IMR-90 (cell line): Measurements from ENCODE around the gene HYI. TPM values are rescaled to one million over a fixed set of nuclear protein-coding genes. Genes with fewer than 3 reads are reported as not detected.

ENCODE experiments used
- ATAC-seq: fragments of 200-7000 bp; cut with Tn5 transposase; 2 replicates; pipeline ENCODE4 v1.9.1; 2020; ENCODE audit warnings: low read depth, mild to moderate bottlenecking, moderate library complexity
- BruUV-seq: library from RNA; stranded (reverse); fragments of 400-500 nt; replicated peaks from 2 replicates; lab custom pipeline; 2021; lab: Mats Ljungman, UMichigan
- CTCF ChIA-PET: fragments of 300-600 bp; formaldehyde crosslinking; extraction: SDS; loops from one replicate; lab custom pipeline; 2021; ENCODE audit warnings: antibody characterized with exemption; lab: Yijun Ruan, JAX
- POLR2A ChIA-PET: fragments of 300-600 bp; sonication (Branson Sonifier 250); formaldehyde crosslinking; loops from one replicate; lab custom pipeline; 2022; ENCODE audit warnings: antibody characterized with exemption; ENCODE audit not compliant: unreplicated experiment; lab: Charles Lee
- DNase-seq: peaks from one replicate; pipeline ENCODE4 v3.0.0; 2013
- H2AFZ ChIP-seq: replicated peaks from 2 replicates; pipeline ENCODE3; 2013; ENCODE audit warnings: low read length, mild to moderate bottlenecking; ENCODE audit not compliant: poor library complexity
- H2AK5ac ChIP-seq: 2 replicates; pipeline ENCODE4 v1.6.1; 2013; ENCODE audit warnings: low read depth, low read length, inconsistent platforms
- H2AK9ac ChIP-seq: replicated peaks from 2 replicates; pipeline ENCODE3; 2013; ENCODE audit warnings: mild to moderate bottlenecking, low read depth, low read length, moderate library complexity; ENCODE audit not compliant: poor library complexity
- H2BK120ac ChIP-seq: 2 replicates; pipeline ENCODE4 v1.6.1; 2013; ENCODE audit warnings: low read depth, low read length, inconsistent platforms
- H2BK15ac ChIP-seq: 3 replicates; pipeline ENCODE4 v1.6.1; 2013; ENCODE audit warnings: low read depth, low read length, inconsistent platforms
- H2BK20ac ChIP-seq: 2 replicates; pipeline ENCODE4 v1.6.1; 2013; ENCODE audit warnings: low read depth, mild to moderate bottlenecking, inconsistent platforms, low read length, moderate library complexity
- H2BK5ac ChIP-seq: 2 replicates; pipeline ENCODE4 v1.6.1; 2013; ENCODE audit warnings: mild to moderate bottlenecking, low read depth, low read length, inconsistent platforms; ENCODE audit not compliant: poor library complexity, severe bottlenecking
- H3K14ac ChIP-seq: replicated peaks from 2 replicates; pipeline ENCODE4 v1.6.1; 2013; ENCODE audit warnings: low read depth, low read length, inconsistent platforms
- H3K18ac ChIP-seq: 2 replicates; pipeline ENCODE4 v1.6.1; 2013; ENCODE audit warnings: low read depth, low read length, control low read depth
- H3K23ac ChIP-seq: 2 replicates; pipeline ENCODE4 v1.6.1; 2013; ENCODE audit warnings: low read depth, low read length, inconsistent platforms
- H3K27ac ChIP-seq: 2 replicates; pipeline ENCODE4 v1.5.1; 2013; ENCODE audit warnings: mild to moderate bottlenecking, control low read depth, low read length; ENCODE audit not compliant: insufficient read depth
- H3K27me3 ChIP-seq: 2 replicates; pipeline ENCODE4 v1.6.1; 2013; ENCODE audit warnings: low read length; ENCODE audit not compliant: control insufficient read depth, insufficient read depth
- H3K36me3 ChIP-seq: 2 replicates; pipeline ENCODE4 v1.6.1; 2013; ENCODE audit warnings: low read length, mixed read lengths; ENCODE audit not compliant: control insufficient read depth, insufficient read depth
- H3K4ac ChIP-seq: 2 replicates; pipeline ENCODE4 v1.6.1; 2013; ENCODE audit warnings: low read depth, low read length, inconsistent platforms
- H3K4me1 ChIP-seq: 2 replicates; pipeline ENCODE4 v1.6.1; 2013; ENCODE audit warnings: low read length, mixed read lengths; ENCODE audit not compliant: control insufficient read depth, insufficient read depth
- H3K4me2 ChIP-seq: 2 replicates; pipeline ENCODE4 v1.6.1; 2013; ENCODE audit warnings: low read depth, mild to moderate bottlenecking, control low read depth, low read length, moderate library complexity
- H3K4me3 ChIP-seq: 2 replicates; pipeline ENCODE4 v1.5.1; 2013; ENCODE audit warnings: low read depth, mild to moderate bottlenecking, control low read depth, low read length, moderate library complexity; ENCODE audit not compliant: insufficient read depth
- H3K56ac ChIP-seq: 2 replicates; pipeline ENCODE4 v1.6.1; 2013; ENCODE audit warnings: low read length, inconsistent platforms; ENCODE audit not compliant: insufficient read depth; ENCODE audit errors: extremely low read depth
- H3K79me1 ChIP-seq, 2 experiments: 2 replicates each; pipeline ENCODE4 v1.6.1; 2013; ENCODE audit warnings: low read length in 2 of 2, inconsistent platforms in 1 of 2, low read depth in 1 of 2
- H3K9ac ChIP-seq: 2 replicates; pipeline ENCODE4 v1.6.1; 2013; ENCODE audit warnings: low read depth, low read length, control low read depth
- H3K9me1 ChIP-seq: 2 replicates; pipeline ENCODE4 v1.6.1; 2013; ENCODE audit warnings: low read length, inconsistent platforms; ENCODE audit not compliant: insufficient read depth
- H3K9me3 ChIP-seq: 2 replicates; pipeline ENCODE4 v1.6.1; 2013; ENCODE audit warnings: low read length; ENCODE audit not compliant: control insufficient read depth, insufficient read depth
- H4K20me1 ChIP-seq: 2 replicates; pipeline ENCODE4 v1.6.1; 2013; ENCODE audit warnings: low read length, inconsistent platforms; ENCODE audit not compliant: insufficient read depth
- H4K5ac ChIP-seq: 2 replicates; pipeline ENCODE4 v1.6.1; 2013; ENCODE audit warnings: mild to moderate bottlenecking, low read depth, low read length, control low read depth
- H4K8ac ChIP-seq, 2 experiments: 2 replicates each; pipeline ENCODE4 v1.6.1; 2013; ENCODE audit warnings: low read depth in 2 of 2, low read length in 2 of 2, control low read depth in 1 of 2, inconsistent platforms in 1 of 2
- H4K91ac ChIP-seq: 2 replicates; pipeline ENCODE4 v1.6.1; 2013; ENCODE audit warnings: low read depth, low read length, inconsistent platforms; ENCODE audit not compliant: insufficient read depth
- BHLHE40 ChIP-seq: fragments of 150-350 bp; IDR thresholded peaks from 2 replicates; pipeline ENCODE4 v1.6.1; 2016; ENCODE audit warnings: mild to moderate bottlenecking, low read depth, low read length
- CHD1 ChIP-seq: IDR thresholded peaks from 2 replicates; pipeline ENCODE4 v1.6.1; 2012; ENCODE audit warnings: low read depth, low read length, improper control_type of control experiment
- RFX5 ChIP-seq: IDR thresholded peaks from 2 replicates; pipeline ENCODE4 v1.8.0; 2012; ENCODE audit warnings: low read depth, mild to moderate bottlenecking, low read length, moderate library complexity
- WGBS, 2 experiments: methylation state at CpG; one replicate each; pipeline versions ENCODE4 v1.1.5 to v1.1.7; 2013; ENCODE audit warnings: missing lambda C conversion rate in 2 of 2; ENCODE audit not compliant: insufficient read length in 1 of 2; ENCODE audit errors: extremely low coverage in 2 of 2; 5-methylcytosine and 5-hydroxymethylcytosine counted together
- dilution Hi-C: fragments of 300-500 bp; cut with HindIII; formaldehyde crosslinking; loops from one replicate; pipeline ENCODE4 v1.14.3; 2018; ENCODE audit warnings: low sequenced_read_pairs; ENCODE audit not compliant: unreplicated experiment
- in situ Hi-C: fragments of 300-500 bp; cut with MboI; formaldehyde crosslinking; loops from 3 replicates; pipeline ENCODE4 v1.14.3; 2019; ENCODE audit warnings: low sequenced_read_pairs, inconsistent platforms, mixed read lengths
- intact Hi-C: fragments of 100-400 bp; cut with micrococcal nuclease; formaldehyde crosslinking; loops from 2 replicates; pipeline ENCODE4 v1.10.0; 2022
- polyA plus RNA-seq, 3 experiments: library from polyadenylated mRNA; depleted of rRNA; stranded (reverse); fragments of >200 nt; gene quantifications; 2 replicates each; pipeline ENCODE4 v1.2.3, GENCODE V29; 2012; ENCODE audit warnings: low replicate concordance in 1 of 3
- total RNA-seq: library from RNA; depleted of rRNA; stranded (reverse); fragments of >200 nt; gene quantifications from 2 replicates; pipeline ENCODE4 v1.2.3, GENCODE V29; 2012
- TF ChIP-seq, protein P1 (sequence below): fragments of 150-350 bp; IDR thresholded peaks from 2 replicates; pipeline ENCODE4 v1.6.1; 2016; ENCODE audit warnings: low read depth, mild to moderate bottlenecking, low read length, moderate library complexity, borderline replicate concordance

HYI gene
- total and polyA plus RNA-seq, 2 of the 4 experiments (the other 2 are of a cell fraction), result 21.5 to 53.7 TPM

DNA sequence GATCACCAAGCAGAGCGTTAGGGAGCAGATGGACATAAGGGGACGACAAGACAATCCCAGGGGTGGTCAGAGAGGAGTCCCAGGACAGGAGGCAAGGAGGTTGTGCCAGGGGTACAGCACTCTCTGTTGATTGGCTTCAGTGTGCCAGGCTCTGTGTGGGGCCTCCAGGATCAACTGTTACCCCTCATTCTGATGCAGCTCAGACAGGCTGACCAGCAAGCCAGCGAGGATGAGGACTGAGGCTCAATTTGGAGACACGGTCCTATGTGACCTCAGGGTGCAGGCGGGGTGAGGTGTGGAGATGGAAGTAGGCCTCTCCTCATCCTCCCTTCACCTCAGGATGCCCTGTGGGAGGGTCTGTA lies 4.0 kb downstream of the HYI start:
- Histone ChIP-seq H2BK15ac (no peak overlapping the region), H3K27me3 (no peaks in the 10 kb centered on the region), H3K36me3 (peaks cover 72% of the 10 kb centered on the region), H4K8ac (no peak overlapping the region), H2BK120ac (no peak overlapping the region), H3K9me3 (no peaks in the 10 kb centered on the region), H2AK5ac (no peak overlapping the region), H4K20me1 (peaks cover 8% of the 10 kb centered on the region; the same call in 1 of the 2 replicates), H3K27ac (no peak overlapping the region), H3K79me1 (peaks cover 10 to 59% of the 10 kb centered on the region in 2 experiments; a peak in 2 of 4 replicates), H3K23ac (no peak overlapping the region), H3K18ac (no peak overlapping the region), H2AFZ (no peak overlapping the region), H3K4ac (no peak overlapping the region), H2AK9ac (no peak overlapping the region), H2BK20ac (no peak overlapping the region), H3K4me3 (no peak overlapping the region), H3K9ac (no peak overlapping the region), H3K14ac (no peak overlapping the region), H2BK5ac (no peak overlapping the region), H3K4me1 (peaks cover 9% of the 10 kb centered on the region), H3K4me2 (no peak overlapping the region), H4K5ac (no peak overlapping the region), H4K91ac (no peak overlapping the region), H3K9me1 (peaks cover 36% of the 10 kb centered on the region), H3K56ac (no peak overlapping the region)
- in situ Hi-C loops, result no loop called here
- TF ChIP-seq RFX5 (no peak), BHLHE40 (no peak), CHD1 (no peak)
- TF ChIP-seq, protein P1, sequence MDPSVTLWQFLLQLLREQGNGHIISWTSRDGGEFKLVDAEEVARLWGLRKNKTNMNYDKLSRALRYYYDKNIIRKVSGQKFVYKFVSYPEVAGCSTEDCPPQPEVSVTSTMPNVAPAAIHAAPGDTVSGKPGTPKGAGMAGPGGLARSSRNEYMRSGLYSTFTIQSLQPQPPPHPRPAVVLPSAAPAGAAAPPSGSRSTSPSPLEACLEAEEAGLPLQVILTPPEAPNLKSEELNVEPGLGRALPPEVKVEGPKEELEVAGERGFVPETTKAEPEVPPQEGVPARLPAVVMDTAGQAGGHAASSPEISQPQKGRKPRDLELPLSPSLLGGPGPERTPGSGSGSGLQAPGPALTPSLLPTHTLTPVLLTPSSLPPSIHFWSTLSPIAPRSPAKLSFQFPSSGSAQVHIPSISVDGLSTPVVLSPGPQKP, result no peak
- no TSS peak for BruUV-seq
- DNase-seq (no peak), ATAC-seq (no peak)
- ChIA-PET CTCF (no interaction called here), POLR2A (no interaction called here)
- intact Hi-C loops, result loop anchor here (5.0 kb wide), 1 partner anchor 78 kb away; no protein-coding TSS in a partner anchor
- 94% methylated on average over 2 of the region's 5 CpGs; no CpG with 5 or more reads in 1 of the 2 experiments for WGBS, 2 experiments
- dilution Hi-C loops, result no loop called here
